GM19328 (cell line): Measurements from ENCODE around the gene TCF23.
"Not testable (repeated sequence)": the region's sequence is repeated elsewhere in the genome, so short reads cannot be mapped to it uniquely, and the experiment has no call there.

Experiments used
- ATAC-seq: cut with Tn5 transposase; IDR thresholded peaks from one replicate; pipeline ENCODE4 v1.9.1; 2021; ENCODE audit warnings: mild to moderate bottlenecking, moderate library complexity; ENCODE audit not compliant: unreplicated experiment

TCF23 gene

DNA sequence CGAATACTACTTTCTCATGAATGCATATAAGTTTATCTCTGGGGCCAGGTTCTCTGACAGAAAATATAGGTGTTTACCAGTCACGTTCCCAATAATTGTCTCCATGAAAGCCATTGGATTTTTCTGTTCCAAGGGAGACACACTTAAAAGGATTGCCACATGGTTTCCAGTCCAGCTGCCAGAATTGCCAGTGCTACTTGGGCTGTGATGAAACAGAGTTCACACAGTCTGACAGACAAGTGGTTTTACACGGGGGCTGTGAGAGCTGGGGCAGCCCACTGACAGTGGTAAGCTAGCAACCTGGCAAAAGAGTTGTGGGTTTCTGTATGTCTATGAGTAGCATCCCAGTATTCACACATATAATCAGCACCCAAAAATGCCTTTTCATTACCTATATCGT, 35.3 kb downstream of the TCF23 start:
- no peak for ATAC-seq

DNA sequence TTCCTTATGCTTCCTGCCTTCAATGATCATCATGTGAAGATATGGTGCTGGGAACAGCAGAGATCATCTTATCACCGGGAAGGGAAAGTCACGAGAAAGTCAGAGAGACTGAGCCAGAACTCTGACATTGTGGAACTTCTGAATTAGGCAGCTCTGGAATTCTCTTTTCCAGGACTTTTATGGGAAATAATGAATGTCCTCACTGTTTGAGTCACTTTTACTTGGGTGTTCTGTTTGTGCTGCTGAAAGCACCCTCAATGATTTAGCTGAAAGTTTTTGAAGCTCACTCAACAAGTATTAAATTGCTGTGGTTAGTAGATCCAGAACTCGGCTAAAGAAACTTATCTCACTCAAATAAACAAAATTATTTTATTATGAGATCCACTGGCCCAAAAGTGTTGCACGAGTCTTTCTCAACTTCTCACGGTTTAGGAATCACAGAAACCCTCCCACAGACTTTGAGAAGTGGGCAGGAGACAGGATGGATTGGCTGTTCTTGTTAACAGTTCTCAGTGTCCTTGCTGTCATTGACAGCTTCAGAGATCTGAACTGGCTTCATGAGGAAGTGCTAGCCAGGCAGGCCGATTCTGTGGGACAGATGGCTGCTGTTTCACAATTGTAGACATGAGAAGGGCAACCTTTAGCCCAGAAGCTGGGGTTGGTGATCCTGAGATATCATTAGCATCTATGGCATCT, 36.7 kb downstream of the TCF23 start:
- ATAC-seq, result no peak

DNA sequence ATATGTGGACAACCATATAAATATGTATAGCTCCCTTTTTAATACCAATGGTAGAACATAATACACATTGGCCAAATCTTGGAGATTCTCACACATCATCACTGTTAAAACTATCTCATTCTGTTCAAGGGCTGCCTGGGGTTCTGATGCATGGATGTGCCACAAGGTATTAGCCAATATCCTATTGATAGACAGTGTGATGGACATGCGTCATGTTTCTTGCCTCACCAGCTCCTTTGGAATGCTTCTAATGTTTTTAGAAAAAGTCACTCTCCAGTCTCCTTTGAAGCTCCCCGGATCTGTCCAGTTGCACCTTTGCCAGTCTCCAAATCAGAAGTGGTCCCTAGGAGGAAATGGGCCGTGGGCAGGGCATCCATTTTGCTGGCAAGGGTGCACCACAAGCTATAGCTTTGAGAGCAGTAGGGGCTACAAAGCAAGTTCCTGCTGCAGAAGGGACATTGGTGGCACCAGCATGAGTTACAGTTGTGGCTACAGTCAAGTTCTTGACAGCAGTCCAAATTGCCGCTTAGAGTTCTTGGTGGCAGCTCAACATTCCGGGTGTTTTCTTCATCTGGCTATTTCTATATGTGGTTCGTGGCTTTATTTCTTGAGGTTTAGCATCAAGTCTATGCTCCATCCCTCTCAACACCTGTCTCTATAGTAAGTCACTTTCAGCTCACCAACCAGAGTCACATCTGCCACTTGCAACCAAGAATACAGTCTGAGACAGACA, 38.0 kb downstream of the TCF23 start:
- ATAC-seq, result no peak

GRCh38 chr2:27189989-27190388, 41.2 kb downstream of the TCF23 start:
- no peak for ATAC-seq

DNA sequence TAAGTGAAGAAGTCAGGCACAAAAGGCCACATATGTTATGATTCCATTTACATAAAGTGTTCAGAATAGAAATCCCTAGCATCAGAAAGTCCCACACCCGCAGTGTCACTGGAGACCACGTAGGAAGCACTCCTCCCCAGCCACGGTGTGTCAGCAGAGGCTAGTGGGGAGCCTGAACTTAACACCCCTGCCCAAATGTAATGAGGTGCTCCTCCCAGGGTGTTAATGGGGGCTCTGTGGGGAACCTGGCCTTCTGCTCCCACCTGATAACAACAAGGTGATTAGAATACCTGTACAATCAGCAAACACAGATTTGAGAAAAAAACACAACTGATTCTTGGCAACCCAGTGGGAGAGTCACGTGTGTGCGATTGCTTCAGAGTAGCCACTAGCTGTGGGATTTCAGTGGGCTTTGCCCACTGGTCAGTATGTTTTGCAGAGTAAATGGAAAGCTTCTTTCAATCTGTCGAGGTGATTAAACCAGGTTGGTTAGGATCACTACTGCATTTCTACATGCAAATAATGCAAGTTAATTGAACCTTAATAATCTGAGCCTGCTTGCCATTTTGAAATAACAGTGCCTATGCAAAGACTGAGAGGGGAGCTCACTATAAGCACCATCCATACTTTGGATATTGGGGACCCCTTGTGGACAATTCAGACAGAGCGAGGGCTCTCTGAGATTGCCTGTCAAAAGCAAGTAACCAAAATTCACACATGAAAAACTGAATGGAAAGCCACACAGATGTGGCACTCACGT, 42.4 kb downstream of the TCF23 start:
- no peak for ATAC-seq

DNA sequence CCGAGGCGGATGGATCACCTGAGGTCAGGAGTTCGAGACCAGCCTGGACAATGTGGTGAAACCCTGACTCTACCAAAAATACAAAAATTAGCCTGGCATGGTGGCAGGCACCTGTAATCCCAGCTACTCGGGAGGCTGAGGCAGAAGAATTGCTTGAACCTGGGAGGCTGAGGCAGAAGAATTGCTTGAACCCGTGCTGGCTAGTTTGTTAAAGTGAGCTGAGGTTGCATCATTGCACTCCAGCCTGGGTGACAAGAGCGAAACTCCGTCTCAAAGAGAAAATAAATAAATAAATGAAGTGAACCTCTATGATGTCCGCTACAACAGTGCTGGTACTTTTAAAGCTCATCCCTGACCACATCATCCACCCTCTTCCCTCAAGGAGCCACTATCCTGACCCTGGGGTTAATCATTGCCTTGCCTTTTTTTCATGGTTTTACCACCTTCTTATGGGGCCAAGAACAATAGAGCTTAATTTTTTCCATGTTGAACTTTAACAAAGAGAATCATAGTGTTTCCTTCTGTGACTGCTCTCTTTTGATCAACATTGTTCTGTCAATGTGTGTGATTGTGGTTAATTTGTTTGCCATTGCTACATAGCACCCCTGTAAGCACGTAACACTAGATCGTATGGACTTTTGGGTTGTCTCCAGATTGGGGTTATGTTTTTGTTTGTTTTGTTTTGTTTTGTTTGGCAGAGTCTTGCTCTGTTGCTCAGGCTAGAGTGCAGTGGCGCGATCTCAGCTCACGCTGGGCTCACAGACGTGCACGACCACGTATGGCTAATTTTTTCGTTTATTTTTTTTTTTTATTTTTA, 45.9 kb downstream of the TCF23 start:
- ATAC-seq, result no peak

GRCh38 chr2:27195799-27196198, 47.0 kb downstream of the TCF23 start:
- ATAC-seq, result not testable (repeated sequence)

GRCh38 chr2:27198068-27198467, 49.3 kb downstream of the TCF23 start:
- ATAC-seq, result not testable (repeated sequence)

DNA sequence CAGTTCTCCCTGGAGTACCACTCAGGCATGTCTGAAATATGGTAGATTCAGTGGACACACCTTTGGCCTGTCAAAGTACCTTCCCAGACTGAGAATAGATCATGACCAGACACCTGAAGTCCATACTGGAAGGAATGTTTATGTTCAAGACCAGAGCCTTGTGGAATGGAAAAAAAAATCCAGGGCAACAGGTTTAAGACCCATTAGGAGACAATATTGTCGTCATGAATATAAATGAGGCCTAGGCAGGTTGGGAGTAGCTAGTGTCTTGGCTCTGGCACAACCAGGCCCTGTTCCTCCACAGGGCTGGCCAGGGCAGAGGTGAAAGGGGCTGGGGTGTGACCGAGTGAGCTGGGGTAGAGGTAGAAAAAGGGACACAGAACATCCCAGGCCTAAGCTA, 49.8 kb downstream of the TCF23 start:
- no peak for ATAC-seq

GRCh38 chr2:27199241-27199640, 50.4 kb downstream of the TCF23 start:
- no peak for ATAC-seq

GRCh38 chr2:27201675-27202074, 52.9 kb downstream of the TCF23 start:
- ATAC-seq, result no peak

- no peak for ATAC-seq
Observed at GRCh38 chr2:27202854-27203253, 54.0 kb downstream of the TCF23 start.

- no peak for ATAC-seq
Observed at GRCh38 chr2:27203741-27204140, 54.9 kb downstream of the TCF23 start.

- no peak for ATAC-seq
Observed at GRCh38 chr2:27204566-27204965, 55.8 kb downstream of the TCF23 start.

DNA sequence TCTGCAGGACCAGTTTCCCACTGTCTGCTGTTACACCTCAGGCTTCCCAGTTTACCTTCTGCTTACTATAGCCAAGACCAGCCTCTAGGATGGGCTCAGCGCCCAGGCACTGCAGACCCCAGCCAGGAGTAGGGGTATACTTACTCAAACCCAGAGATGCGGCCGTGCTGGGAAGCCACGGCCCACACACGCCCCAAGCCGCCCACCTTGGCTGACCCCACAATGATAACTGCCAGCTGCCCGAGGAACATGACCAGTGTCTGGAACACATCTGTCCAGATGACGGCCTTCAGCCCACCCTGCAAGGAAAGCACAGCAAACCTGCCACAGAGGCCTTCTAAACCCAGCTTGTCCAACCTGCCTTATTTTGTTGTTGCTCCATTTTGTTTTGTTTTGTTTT, 56.4 kb downstream of the TCF23 start:
- ATAC-seq, result no peak

DNA sequence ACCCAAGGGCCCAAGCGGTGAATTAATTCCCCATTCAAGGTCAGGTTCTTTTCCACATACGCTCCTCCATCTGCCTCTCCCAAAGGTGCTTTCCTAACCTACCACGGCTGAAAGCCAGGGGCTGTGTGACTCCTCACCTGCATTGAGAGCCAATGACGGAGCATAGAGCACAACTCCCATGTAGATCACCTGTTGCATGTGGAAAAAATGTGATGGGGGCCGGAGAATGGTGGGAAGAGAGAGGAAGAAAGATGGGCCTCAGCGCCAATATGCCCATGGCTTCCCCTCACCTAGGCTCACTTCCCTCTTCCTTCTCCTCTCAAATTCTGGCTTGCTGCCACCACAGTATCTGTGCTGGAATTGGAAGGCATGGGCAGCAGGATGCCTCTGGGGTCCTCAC, 57.5 kb downstream of the TCF23 start:
- no peak for ATAC-seq
